GM23338 (cell line): ENCODE data around the gene CST3.

Source experiments
- CTCF ChIP-seq, 2 experiments: fragments of 200-600 bp in 1 of 2; sonication (generic) in 1 of 2; conservative IDR thresholded peaks; 2 replicates each; pipeline versions ENCODE4 v1.5.1 to v1.6.1; 2016 to 2017; ENCODE audit warnings: antibody characterized with exemption in 2 of 2, low read depth in 2 of 2, mild to moderate bottlenecking in 2 of 2, moderate library complexity in 1 of 2
- EZH2 ChIP-seq: fragments of 200-600 bp; sonication (generic); IDR thresholded peaks from one replicate; pipeline ENCODE4 v1.8.0; 2017; ENCODE audit warnings: antibody characterized with exemption, mild to moderate bottlenecking, low read depth; ENCODE audit not compliant: unreplicated experiment
- EZH2phosphoT487 ChIP-seq: fragments of 200-600 bp; sonication (generic); IDR thresholded peaks from one replicate; pipeline ENCODE4 v1.8.1; 2018; ENCODE audit warnings: antibody characterized with exemption; ENCODE audit not compliant: unreplicated experiment
- NANOG ChIP-seq: IDR thresholded peaks from 2 replicates; pipeline ENCODE4 v1.6.1; 2016; ENCODE audit warnings: antibody characterized with exemption, borderline replicate concordance
- POLR2AphosphoS5 ChIP-seq: IDR thresholded peaks from 2 replicates; pipeline ENCODE4 v1.6.1; 2016; ENCODE audit warnings: antibody characterized with exemption, low read depth

DNA sequence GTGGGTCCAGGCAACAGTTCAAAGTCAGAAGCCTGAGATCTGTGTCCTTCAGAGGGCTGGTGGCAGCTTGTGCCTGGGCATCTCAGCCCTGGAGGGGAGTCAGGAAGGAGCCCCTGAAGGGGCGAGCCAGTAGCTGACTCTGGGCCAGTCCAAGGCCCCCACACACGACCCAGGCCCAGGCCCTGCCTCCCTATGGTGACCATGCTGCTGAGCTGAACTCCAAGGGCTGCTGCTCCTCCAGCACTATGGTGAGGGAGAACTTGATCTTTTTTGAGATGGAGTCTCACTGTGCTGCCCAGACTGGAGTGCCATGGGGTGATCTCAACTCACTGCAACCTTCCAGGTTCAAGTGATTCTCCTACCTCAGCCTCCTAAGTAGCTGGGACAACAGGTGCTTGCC, 15.2 kb upstream of the CST3 start:
- TF ChIP-seq NANOG: no peak
- no peak for TF ChIP-seq EZH2
- no peak for TF ChIP-seq CTCF (conservative IDR thresholded peaks at IDR 0.05; ENCODE audit: low read depth in 2 of 2)
- TF ChIP-seq EZH2phosphoT487: no peak
- TF ChIP-seq POLR2AphosphoS5: no peak
